HG03460 (cell line): ENCODE measurements around the gene MMP27.

Experiments used
- ATAC-seq: cut with Tn5 transposase; IDR thresholded peaks from one replicate; pipeline ENCODE4 v1.9.1; 2021; ENCODE audit not compliant: unreplicated experiment

The MMP27 gene

DNA sequence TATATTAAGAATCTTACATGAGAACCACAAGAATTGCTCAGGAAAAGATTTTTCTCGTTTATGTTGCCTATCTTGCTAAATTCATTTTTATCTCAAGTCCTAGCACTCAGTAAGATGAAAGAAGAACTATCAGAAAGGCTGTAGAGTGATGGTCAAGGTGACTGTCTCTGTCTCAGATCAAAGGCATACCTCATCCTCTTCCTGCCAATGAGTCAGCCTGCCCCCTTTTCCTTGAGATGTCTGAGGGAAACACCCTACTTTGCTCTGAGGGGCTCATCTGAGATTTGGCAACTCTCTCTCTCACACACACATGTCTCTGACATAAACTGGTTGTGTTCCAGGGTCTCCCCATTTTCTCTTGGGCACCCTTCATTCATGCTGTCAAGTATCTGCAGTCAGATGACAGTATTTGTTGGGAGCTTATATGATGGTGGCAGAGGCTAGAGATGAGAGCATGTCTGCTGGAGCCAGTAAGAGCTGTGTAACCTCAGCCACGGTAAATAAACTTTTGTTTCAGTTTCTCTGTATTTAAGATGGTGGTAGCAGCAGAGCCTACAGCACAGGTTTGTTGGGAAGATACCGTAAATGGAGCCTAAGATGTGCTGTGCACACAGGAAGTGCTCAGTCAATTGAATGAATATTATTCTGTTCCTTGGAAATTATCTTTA lies 1.6 kb downstream of the MMP27 start:
- ATAC-seq = no peak

- ATAC-seq = no peak
Observed at GRCh38 chr11:102695201-102695600, 10.4 kb downstream of the MMP27 start.

DNA sequence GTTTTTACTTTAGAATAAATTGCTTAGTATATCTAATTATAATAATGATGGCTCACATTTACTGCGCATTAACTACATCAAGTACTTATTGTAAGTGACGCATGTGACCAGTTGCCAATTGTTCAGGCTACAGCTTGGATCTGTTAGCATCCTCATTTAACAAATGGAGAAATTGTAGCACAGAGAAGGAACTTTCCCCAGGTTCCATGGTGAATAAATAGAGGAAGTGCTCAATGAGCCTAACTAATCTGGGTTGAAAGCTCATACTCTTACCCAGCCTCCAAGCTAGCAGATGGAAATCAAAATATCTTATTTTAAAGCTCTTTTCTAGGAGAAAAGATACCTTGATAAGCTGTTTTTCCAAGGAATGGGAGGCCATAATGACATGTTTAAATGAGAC lies 19.8 kb downstream of the MMP27 start:
- ATAC-seq = no peak

- no peak for ATAC-seq
Observed at GRCh38 chr11:102685338-102685737, 20.2 kb downstream of the MMP27 start.

DNA sequence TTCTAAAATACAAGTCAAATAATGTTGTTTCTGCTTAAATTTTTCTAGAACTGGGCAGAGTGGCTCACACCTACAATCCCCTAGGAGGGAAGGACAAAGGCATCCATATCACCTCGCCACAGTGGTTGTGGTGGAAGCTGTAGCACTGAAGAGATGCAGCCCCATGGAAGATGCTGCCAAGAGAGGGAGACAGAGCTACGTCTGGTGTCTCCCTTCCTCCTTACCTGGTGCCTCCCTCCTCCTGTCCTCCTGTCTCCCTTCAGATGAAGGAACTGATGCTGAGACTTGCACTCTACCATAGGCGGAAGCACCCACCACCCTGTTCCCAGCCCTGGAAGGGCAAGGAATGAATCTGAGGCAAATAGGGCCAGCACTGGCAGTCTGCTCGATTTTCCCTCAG lies 22.3 kb downstream of the MMP27 start:
- ATAC-seq = no peak

DNA sequence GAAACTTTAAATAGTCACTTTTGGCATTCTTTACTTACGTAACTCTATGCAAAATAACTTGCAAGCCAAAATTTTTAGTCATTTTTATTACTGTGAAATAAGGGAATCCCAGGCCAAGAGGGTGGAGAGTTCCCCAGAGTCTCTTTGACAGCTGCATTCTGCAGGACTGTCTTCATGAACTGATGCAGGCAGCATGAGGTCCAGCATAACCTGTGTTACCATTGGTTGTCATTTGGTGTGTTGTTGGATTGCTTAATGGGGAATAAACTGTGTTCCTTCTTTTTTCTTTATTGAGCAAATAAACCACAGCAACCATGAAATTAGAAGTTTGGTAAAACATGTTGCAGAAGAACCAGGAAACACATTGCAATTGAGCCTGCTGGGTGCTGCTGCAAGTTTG lies 24.6 kb downstream of the MMP27 start:
- no peak for ATAC-seq

GRCh38 chr11:102678022-102678421 lies 27.5 kb downstream of the MMP27 start:
- no peak for ATAC-seq

DNA sequence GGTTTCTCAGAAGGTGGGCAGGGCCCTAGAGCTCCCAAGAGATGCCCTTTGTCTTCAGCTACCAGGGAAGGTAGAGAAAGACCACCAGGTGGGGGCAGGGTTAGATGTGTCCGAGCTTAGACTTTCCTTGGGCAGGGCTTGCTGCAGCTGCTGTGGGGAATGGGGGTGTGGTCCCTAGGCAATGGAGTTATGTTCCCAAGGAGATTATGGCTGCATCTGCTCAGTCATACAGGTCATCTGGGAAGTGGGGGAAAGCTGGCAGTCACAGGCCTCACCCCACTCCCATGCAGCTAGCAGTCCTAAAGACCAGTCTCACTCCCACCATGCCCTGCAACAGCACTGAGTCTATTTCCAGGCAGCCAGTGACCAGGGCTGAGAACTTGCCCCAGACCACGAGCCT lies 29.5 kb downstream of the MMP27 start:
- no peak for ATAC-seq

DNA sequence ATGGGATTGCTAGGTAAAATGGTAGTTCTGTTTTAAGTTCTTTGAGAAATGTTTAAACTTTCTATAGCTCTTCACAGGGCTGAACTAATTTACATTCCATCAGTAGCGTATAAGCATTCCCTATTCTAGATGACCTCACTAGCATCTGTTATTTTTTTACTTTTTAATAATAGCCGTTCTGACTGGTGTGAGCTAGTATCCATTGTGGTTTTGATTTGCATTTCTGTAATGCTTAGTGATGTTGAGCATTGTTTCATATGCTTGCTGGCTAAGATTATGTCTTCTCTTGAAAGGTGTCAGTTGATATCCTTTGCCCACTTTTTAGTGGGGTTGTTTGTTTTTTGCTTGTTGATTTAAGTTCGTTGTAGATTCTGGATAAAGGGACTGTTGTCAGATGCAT lies 35.9 kb downstream of the MMP27 start:
- no peak for ATAC-seq

DNA sequence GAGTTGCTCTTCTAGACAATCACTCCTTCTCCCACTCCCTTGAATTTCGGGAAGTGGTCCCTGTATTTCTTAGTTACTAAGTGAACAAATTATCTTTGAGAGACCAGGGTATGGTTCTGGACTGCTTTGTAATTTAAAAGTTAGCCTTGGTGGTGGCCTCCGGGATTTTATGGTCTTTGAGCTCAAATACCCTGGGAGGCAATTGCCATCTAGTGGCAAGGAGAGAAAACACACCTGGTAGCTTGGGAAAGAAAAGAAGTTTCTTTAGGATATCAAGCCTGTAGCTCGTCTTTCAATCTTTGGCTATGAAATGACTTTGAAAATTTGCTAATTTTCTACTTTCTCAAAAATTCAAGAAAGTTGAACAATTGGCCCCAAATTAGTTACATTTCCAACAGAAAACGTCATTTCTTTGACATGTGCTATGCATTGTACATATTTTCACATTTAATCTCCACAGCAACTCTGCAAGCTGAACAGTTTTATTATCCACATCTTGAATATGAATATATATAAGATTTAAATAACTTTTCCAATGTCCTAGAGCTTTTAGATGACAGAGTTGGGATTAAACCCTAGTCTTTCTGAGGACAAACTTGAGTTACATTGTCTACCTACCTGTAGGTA lies 39.1 kb downstream of the MMP27 start:
- ATAC-seq = peak; percentile 57

DNA sequence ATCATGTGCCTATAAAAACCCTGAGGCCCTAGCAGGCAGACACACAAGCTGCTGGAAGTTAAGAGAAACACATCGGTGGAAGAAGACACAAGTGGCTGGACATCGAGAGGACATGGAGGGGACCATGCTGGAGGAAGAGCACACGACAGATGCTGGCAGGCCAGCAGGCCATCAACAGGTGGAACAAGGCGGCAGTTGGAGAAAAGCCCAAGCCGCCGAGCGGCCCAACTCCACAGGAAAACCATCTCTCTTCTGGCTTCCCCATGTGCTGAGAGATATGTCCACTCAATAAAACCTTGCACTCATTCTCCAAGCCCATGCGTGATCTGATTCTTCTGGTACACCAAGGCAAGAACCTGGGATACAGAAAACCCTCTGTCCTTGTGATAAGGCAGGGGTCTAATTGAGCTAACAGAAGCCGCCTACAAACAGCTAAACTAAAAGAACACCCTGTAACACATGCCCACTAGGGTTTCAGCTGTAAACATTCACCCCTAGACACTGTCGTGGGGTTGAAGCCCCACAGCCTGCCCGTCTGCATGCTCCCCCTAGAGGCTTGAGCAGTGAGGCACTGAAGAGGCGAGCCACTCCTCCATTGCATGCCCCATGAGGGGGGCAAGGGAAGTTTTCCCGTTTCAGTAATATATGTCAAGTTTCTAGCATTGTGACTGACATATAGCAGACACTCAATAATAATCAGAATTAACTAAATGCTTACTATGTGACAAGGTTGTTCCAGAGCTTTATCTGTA lies 41.4 kb downstream of the MMP27 start:
- ATAC-seq = peak; percentile 48

- ATAC-seq = no peak
Observed at GRCh38 chr11:102662607-102663006, 43.0 kb downstream of the MMP27 start.

- no peak for ATAC-seq
Observed at GRCh38 chr11:102661040-102661439, 44.5 kb downstream of the MMP27 start.

DNA sequence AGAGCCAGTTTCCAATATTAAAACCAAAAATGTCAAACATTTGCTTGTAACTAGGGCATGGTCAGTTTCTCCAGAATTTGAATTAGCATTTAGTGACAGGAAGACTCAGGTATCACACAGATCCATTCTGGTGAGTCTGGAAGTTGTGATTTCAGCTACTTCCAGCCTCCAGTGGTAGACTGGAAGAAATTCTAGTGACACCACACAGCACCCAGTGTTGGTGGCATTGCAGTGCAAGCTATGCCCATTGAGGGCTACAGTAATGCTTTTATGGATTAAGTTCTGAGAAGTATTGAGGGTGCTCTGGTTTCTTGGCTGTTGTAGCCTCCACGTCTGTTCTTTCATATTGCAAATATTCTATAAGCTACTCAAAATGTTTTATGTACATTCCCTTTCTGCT lies 49.0 kb downstream of the MMP27 start:
- ATAC-seq = no peak

DNA sequence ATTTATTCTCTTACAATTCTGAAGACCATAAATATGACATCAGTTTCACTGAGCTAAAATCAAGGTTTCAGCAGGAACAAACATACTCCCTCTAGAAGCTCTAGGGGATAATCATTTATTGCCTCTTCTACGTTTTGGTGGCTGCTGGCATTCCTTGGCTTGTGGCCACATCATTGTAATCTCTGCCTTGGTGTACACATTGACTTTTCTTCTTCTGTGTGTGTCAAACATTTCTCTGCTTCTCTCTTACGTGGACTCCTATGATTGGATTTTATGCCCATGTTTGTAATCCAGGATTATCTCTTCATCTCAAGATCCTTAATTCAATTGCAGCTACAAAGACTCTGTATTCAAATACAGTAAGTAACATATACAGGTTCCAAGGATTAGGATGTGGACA lies 50.0 kb downstream of the MMP27 start:
- no peak for ATAC-seq

- ATAC-seq = no peak
Observed at GRCh38 chr11:102654761-102655160, 50.8 kb downstream of the MMP27 start.

DNA sequence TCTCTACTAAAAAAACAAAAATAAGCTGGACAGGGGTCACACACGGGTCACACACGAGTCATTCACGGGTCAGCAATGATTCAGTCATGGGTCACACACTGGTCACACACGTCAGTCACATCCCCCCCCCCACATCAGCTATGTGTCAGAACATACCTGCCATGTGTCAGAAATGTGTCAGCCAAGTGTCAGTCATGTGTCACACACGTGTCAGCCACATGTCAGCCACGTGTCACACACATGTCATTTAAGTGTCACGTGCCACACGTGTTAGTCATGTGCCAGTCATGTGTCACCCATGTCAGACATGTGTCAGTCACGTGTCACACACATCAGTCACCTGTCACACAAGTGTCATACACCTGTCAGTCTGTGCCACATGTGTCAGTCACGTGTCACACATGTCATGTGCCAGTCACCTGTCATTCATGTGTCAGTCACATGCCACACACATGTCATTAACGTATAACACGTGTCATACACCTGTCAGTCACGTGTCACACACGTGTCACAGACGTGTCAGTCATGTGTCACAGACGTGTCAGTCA lies 51.8 kb downstream of the MMP27 start:
- ATAC-seq = no peak

DNA sequence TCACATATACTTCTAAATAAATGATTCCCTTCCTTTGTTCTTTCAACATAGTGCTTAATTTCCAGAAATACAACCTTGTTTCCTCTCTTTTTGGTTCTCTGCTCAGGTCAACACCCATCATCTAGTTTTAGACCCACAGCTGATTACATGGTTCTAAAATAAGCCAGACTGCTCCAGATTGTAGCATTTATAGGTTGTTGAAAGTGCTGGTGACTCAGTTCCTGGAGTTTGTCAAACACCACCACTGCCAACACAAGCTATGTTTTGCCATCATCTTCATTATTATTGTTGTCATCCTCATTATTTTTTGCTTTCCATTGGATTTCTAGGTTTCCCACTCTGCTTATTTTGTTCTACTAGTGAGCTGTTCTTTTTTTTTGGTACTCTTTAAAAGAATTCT lies 58.1 kb downstream of the MMP27 start:
- no peak for ATAC-seq

DNA sequence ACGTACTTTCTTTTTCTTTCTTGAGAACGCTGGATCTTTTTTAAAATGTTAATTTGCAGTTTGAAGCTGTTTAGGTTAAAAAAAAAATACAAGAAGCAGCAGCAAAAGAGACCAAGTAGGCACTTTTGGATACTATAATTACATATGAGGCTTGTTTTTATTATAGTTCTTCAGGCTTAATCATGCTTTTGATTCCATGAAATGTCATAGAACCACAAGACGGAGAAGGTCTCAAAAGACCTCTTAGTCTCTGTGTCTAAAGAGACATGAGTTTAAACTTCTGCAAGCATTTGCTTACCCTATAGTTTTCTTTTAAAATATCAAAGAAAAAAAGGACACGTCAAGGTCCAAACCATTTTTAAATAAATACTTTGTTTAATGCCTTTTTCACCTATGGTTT lies 61.6 kb downstream of the MMP27 start:
- ATAC-seq = no peak
